PC-9 (cell line): ENCODE data around the gene CNOT10. TPM values are rescaled to one million over a fixed set of nuclear protein-coding genes. Genes with fewer than 3 reads are reported as not detected.

Experiments used
- BruUV-seq: library from RNA; stranded (reverse); fragments of 400-500 nt; replicated peaks from 2 replicates; lab custom pipeline; 2021; lab: Mats Ljungman, UMichigan
- CTCF ChIA-PET: fragments of 300-600 bp; sonication (Branson Sonifier 250); formaldehyde crosslinking; loops from one replicate; lab custom pipeline; 2022; ENCODE audit warnings: antibody characterized with exemption; lab: Charles Lee
- POLR2A ChIA-PET: fragments of 300-600 bp; sonication (Branson Sonifier 250); formaldehyde crosslinking; loops from one replicate; lab custom pipeline; 2022; ENCODE audit warnings: antibody characterized with exemption; ENCODE audit not compliant: unreplicated experiment; lab: Charles Lee
- DNase-seq, 2 experiments: peaks; one replicate each; pipeline versions ENCODE4 v3.0.0 to v3.0.0-alpha.2; 2015 to 2022; ENCODE audit warnings: mixed read lengths in 1 of 2
- H2AFZ ChIP-seq: fragments of 200-600 bp; sonication (generic); 2 replicates; pipeline ENCODE4 v1.8.1; 2017; ENCODE audit warnings: antibody characterized with exemption
- H3F3A ChIP-seq: fragments of 200-600 bp; sonication (generic); 2 replicates; pipeline ENCODE4 v1.8.1; 2017; ENCODE audit warnings: antibody characterized with exemption, mild to moderate bottlenecking, low read depth; ENCODE audit not compliant: insufficient read depth
- H3K27ac ChIP-seq: fragments of 200-600 bp; sonication (generic); 2 replicates; pipeline ENCODE4 v1.6.1; 2016; ENCODE audit warnings: mixed run types
- H3K27me3 ChIP-seq: fragments of 200-600 bp; sonication (generic); 2 replicates; pipeline ENCODE4 v1.6.1; 2016; ENCODE audit warnings: low read depth, mixed run types; ENCODE audit not compliant: insufficient read depth
- H3K36me3 ChIP-seq: fragments of 200-600 bp; sonication (generic); 2 replicates; pipeline ENCODE4 v1.6.1; 2016; ENCODE audit warnings: low read depth, mixed run types
- H3K4me1 ChIP-seq: fragments of 200-600 bp; sonication (generic); replicated peaks from 2 replicates; pipeline ENCODE4 v1.6.1; 2016; ENCODE audit warnings: mixed run types; ENCODE audit not compliant: insufficient read depth
- H3K4me2 ChIP-seq: fragments of 200-600 bp; sonication (generic); 2 replicates; pipeline ENCODE4 v1.6.1; 2017; ENCODE audit warnings: mixed run types
- H3K4me3 ChIP-seq: fragments of 200-600 bp; sonication (generic); 2 replicates; pipeline ENCODE4 v1.6.1; 2016; ENCODE audit warnings: mixed run types
- H3K79me2 ChIP-seq: fragments of 200-600 bp; sonication (generic); 2 replicates; pipeline ENCODE4 v1.6.1; 2017; ENCODE audit warnings: low read depth, mixed run types
- H3K9me2 ChIP-seq: fragments of 200-600 bp; sonication (generic); 2 replicates; pipeline ENCODE4 v1.8.1; 2017; ENCODE audit warnings: mild to moderate bottlenecking; ENCODE audit not compliant: insufficient read depth
- H3K9me3 ChIP-seq: fragments of 200-600 bp; sonication (generic); 2 replicates; pipeline ENCODE4 v1.8.1; 2016; ENCODE audit warnings: low read depth; ENCODE audit not compliant: insufficient read depth
- H4K20me1 ChIP-seq: fragments of 200-600 bp; sonication (generic); 2 replicates; pipeline ENCODE4 v1.8.1; 2017; ENCODE audit not compliant: insufficient read depth
- EZH2 ChIP-seq: fragments of 200-600 bp; sonication (generic); IDR thresholded peaks from 2 replicates; pipeline ENCODE4 v1.8.0; 2017; ENCODE audit warnings: antibody characterized with exemption, low read depth
- intact Hi-C: fragments of 100-400 bp; cut with micrococcal nuclease; formaldehyde crosslinking; loops from one replicate; pipeline ENCODE4 v1.10.0; 2022; ENCODE audit not compliant: unreplicated experiment
- total RNA-seq: library from RNA; stranded (reverse); gene quantifications from 2 replicates; pipeline ENCODE4 v1.2.3, GENCODE V29; 2021
- TF ChIP-seq, protein P1 (sequence below): fragments of 200-600 bp; sonication (generic); conservative IDR thresholded peaks from 2 replicates; pipeline ENCODE4 v1.6.1; 2017; ENCODE audit warnings: mixed run types, antibody characterized with exemption, mild to moderate bottlenecking, moderate library complexity

Gene CNOT10
- total RNA-seq, 1 experiment from 2014 or later, result 43.7 TPM

DNA sequence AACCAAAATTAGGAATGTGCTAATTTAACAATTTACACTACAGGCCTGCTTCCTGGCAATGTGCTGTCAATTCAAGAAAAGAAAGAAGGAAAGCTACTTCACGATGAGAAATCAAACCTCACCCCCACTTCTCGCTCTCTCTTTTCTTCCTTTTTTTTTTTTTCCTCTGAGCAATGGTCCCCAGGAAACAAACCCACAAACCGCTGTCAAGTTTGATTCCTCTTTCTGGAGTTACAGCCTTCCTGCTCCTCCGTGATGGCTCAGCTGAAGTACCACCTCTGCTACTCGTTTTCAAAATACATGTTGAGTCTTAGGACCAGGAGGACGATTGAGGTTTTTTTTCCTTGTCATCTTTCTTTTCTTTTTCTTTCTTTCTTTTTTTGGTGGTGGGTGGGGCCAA is 129.4 kb downstream of the CNOT10 start:
- ChIA-PET CTCF (interaction anchor here (0.6 kb wide), 1 partner anchor 304 kb away, joined by 3 read pairs; no protein-coding TSS in a partner anchor), POLR2A (interaction anchor here (0.7 kb wide), 1 partner anchor 74 kb away, joined by 3 read pairs; no protein-coding TSS in a partner anchor)
- Histone ChIP-seq H3K4me2 (no peak overlapping the region), H3K4me1 (no peaks in the 10 kb centered on the region), H3K9me2 (no peaks in the 10 kb centered on the region), H3K4me3 (no peak overlapping the region), H4K20me1 (no peaks in the 10 kb centered on the region), H3K9me3 (no peaks in the 10 kb centered on the region), H3K36me3 (no peaks in the 10 kb centered on the region), H3K27ac (no peak overlapping the region), H2AFZ (no peak overlapping the region), H3F3A (no peaks in the 10 kb centered on the region), H3K27me3 (no peaks in the 10 kb centered on the region), H3K79me2 (no peaks in the 10 kb centered on the region)
- TF ChIP-seq, protein P1, sequence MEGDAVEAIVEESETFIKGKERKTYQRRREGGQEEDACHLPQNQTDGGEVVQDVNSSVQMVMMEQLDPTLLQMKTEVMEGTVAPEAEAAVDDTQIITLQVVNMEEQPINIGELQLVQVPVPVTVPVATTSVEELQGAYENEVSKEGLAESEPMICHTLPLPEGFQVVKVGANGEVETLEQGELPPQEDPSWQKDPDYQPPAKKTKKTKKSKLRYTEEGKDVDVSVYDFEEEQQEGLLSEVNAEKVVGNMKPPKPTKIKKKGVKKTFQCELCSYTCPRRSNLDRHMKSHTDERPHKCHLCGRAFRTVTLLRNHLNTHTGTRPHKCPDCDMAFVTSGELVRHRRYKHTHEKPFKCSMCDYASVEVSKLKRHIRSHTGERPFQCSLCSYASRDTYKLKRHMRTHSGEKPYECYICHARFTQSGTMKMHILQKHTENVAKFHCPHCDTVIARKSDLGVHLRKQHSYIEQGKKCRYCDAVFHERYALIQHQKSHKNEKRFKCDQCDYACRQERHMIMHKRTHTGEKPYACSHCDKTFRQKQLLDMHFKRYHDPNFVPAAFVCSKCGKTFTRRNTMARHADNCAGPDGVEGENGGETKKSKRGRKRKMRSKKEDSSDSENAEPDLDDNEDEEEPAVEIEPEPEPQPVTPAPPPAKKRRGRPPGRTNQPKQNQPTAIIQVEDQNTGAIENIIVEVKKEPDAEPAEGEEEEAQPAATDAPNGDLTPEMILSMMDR, result no peak
- TF ChIP-seq EZH2, result no peak
- intact Hi-C loops, result no loop called here
- no peak for DNase-seq
- no TSS peak for BruUV-seq

DNA sequence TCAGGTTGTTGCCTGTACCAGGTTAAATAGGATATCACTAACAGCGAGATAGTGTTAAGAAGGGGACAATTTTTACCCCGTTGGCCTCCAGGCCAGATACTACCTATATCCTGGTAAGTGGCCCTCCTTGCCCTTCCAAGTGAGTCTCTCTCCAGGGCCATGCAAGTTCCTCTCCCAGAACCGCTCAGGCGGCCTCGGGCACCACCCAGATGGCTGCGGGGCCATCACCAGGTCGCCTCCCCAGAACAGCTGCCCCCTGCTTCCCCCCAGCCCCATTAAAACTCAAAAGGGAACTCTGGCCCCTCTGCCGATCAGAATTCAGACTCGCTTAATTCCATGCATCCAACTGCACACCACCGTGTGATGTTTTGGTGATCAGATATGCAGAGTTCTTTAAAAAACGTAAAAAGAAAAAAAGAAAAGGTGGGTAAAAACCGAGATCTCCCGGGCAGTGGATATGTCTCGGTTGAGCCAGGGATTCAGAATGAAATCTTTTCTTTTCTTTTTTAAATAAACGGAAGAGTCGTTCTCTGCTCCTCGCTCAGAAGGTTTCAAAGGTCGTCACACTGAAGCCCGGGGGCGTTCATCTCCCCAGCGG is 131.0 kb downstream of the CNOT10 start:
- Histone ChIP-seq H2AFZ (no peak overlapping the region), H4K20me1 (no peaks in the 10 kb centered on the region), H3K4me2 (no peak overlapping the region), H3F3A (no peaks in the 10 kb centered on the region), H3K36me3 (no peaks in the 10 kb centered on the region), H3K9me2 (no peaks in the 10 kb centered on the region), H3K4me1 (no peaks in the 10 kb centered on the region), H3K9me3 (no peaks in the 10 kb centered on the region), H3K27ac (no peak overlapping the region), H3K4me3 (no peak overlapping the region), H3K27me3 (no peaks in the 10 kb centered on the region), H3K79me2 (no peaks in the 10 kb centered on the region)
- DNase-seq, result no peak
- ChIA-PET POLR2A (no interaction called here), CTCF (no interaction called here)
- intact Hi-C loops, result no loop called here
- BruUV-seq, result no TSS peak
- TF ChIP-seq, protein P1, result no peak
- TF ChIP-seq EZH2, result no peak

DNA sequence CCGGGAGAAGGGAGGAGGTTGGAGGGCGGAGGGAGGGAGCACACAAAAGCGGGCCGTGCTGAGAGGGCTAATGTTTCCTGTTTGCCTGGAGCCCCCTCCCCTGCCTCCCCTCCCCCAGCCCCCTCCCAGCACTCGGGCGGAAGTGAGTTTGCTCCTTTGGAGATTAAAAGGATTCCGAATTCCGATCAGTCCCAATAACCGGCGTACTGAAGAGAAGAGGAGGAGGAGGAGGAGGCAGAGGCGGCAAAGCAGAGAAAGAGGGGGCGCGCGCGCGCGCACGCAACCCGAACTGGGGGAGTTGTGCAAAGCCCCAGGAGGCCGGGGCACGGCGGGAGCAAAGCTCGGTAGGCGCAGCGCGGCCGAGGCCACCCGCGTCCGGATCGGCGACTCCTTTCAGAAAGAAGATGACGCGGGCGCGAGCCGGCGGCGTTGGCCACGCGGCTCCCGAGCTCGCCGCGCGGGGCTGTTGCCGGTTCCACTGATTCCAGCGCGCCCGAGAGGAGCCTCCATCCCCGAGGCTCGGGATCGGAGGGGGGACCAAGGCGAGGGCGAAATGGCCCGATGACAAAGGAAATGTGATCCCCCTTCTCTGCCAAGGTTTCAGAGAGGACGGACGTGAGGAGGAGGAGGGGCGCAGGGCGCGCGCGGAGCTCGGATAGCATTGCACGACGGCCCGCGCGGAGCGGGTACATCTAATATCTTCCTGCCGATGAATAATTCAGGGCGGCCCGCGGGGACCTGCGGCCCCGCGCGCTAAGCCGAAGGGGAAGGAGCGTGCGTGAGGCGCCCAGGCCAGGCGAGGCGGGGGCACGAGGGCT is 131.7 kb downstream of the CNOT10 start:
- DNase-seq, result no peak
- Histone ChIP-seq H3K4me2 (no peak overlapping the region), H3K27ac (no peak overlapping the region), H3K9me3 (no peaks in the 10 kb centered on the region), H3K79me2 (no peaks in the 10 kb centered on the region), H2AFZ (no peak overlapping the region), H3K4me1 (no peaks in the 10 kb centered on the region), H3K36me3 (no peaks in the 10 kb centered on the region), H3F3A (no peaks in the 10 kb centered on the region), H3K4me3 (no peak overlapping the region), H3K9me2 (no peaks in the 10 kb centered on the region), H3K27me3 (no peaks in the 10 kb centered on the region), H4K20me1 (no peaks in the 10 kb centered on the region)
- CTCF ChIA-PET, result no interaction called here
- no peak for TF ChIP-seq EZH2
- TF ChIP-seq, protein P1, result no peak
- intact Hi-C loops, result no loop called here
- POLR2A ChIA-PET, result no interaction called here
- no TSS peak for BruUV-seq
